B cell (primary cell): ENCODE measurements around the gene DTNA.

Experiments used
- CTCF ChIP-seq: fragments of 200-600 bp; IDR thresholded peaks from one replicate; pipeline ENCODE4 v1.8.0; 2022; ENCODE audit warnings: antibody characterized with exemption, mild to moderate bottlenecking
- EZH2 ChIP-seq: IDR thresholded peaks from 2 replicates; pipeline ENCODE4 v1.6.1; 2012; ENCODE audit warnings: borderline replicate concordance, low read depth, mild to moderate bottlenecking, moderate library complexity, low read length; ENCODE audit not compliant: insufficient read depth, poor library complexity, severe bottlenecking

GRCh38 chr18:34921811-34922385 is 211.8 kb downstream of the DTNA start:
- TF ChIP-seq CTCF (no peak), EZH2 (no peak)
